ENCODE data around the gene ZNF786.
"Not testable (repeated sequence)": the region's sequence is repeated elsewhere in the genome, so short reads cannot be mapped to it uniquely, and the experiment has no call there.

ZNF786 gene

DNA sequence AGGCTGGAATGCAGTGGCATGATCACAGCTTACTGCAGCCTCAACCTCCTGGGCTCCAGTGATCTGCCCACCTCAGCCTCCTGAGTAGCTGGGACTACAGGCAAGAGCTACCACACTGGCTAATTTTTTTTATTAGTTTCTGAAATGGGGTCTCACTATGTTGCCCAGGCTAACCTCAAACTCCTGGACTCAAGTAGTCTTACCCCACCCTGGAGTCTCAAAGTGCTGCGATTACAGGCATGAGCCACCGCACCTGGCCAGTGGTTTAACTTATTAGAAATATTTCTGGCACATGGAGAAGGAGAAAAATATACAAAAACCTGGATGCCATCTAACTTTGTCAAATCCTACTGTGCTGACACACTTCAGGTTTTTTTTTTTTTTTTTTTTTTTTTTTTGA lies 15.2 kb downstream of the ZNF786 start:
- DNase-seq: no peak

DNA sequence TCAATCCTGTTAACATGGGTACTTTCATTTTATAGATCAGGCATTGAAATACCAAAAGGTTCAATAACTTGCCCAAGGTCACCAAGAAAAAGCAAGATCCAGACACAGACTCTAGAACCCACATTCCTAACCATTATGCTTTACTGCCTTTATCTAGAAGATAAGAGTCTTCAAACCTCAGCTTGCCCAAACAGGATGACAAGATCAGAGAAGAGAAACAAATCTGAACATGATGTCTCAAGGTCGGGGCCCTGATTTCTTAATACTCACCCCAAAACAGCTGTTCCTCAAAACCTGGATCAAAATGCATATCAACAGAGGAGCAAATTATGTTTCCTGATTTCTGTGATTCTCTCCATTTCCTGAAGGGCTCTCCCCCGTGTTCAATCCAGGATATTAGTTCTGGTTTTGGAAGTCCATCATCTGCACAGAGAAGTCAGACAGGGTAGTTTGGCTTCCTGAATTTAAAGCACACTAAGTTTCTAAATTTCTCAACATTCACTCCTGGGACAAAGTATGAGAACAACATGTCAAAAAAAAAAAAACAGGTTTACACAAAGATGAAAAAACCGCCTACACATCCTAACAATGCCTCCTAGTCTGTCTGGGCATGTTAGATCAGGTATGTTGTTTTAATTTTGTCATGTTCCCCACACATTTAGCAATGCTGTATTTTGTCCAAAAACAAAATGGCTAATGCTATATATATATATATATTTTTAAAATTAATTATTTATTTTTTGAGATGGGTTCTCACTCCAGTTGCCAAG lies 16.2 kb downstream of the ZNF786 start:
- DNase-seq: no peak

DNA sequence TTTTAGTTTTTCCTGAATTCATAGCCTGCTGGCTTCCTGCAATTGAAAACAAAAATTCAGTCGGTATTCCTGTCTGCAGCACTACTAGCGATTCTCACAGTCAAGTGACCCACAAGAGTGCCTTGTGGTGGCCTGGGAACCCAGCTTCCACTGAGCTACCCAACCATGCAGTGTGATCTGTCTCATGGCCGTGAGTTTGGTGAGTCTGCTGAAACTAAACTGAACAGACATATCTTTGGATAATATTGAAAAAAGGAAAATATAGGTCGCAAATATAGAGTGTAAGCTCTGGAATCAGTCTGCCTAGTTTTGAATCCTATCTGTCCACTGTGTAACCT lies 18.1 kb downstream of the ZNF786 start:
- no peak for DNase-seq

DNA sequence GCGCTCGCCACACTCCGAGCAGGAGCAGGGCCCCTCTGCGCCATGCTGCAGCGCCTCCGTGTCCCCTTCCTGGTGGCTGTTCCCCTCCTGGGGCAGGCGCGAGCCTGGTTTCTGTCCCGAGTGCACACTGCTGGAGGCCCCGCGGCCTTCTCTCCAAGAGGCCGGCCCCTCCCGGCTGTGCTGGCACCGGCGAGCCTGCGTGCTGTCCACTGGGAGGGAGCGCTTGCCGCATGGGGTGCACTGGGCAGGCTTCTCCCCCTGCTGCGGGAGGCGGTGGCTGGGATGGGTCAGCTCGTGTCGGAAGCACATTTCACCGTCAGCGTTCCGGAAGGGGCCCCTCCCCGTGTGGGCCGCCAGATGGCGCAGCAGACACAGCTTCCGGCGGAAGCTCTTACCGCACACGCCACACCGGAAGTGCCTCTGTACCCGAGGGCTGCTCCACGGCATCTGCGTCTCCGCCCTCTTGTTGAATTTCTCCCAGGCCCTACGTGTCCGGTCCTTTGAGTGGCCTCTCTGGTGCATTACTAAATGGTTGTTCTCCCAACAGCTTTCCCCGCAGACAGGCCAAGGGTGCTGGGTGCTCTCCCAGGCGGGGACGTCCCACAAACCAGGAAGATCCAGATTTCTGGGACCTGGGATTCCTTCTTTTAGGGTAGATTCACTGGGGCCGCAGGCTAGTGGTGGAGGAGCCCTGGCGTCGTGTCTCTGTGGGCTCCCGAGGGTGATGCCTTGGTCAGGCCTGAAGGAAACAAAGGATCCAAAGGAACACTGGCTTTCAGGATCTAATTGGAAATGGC lies 18.7 kb downstream of the ZNF786 start:
- peak; percentile 66 to 72 for DNase-seq

DNA sequence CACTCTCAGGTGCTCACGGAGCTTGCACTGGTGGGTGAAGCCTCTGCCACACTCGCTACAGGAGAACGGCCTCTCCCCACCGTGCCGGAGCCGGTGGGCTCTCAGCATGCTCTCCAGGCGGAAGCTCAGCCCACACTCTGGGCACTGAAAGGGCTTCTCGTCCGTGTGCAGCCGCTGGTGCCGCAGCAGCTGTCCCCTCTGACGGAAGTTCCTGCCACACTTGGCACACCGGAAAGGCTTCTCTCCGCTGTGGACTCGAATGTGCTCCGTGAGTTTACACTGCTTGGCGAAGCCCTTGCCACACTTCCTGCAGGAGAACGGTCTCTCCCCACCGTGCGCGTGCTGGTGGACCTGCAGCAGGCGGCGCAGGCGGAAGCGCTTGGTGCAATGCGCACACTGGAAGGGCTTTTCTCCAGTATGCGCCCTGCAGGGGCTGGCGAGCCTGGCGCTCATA lies 19.3 kb downstream of the ZNF786 start:
- no peak for DNase-seq

DNA sequence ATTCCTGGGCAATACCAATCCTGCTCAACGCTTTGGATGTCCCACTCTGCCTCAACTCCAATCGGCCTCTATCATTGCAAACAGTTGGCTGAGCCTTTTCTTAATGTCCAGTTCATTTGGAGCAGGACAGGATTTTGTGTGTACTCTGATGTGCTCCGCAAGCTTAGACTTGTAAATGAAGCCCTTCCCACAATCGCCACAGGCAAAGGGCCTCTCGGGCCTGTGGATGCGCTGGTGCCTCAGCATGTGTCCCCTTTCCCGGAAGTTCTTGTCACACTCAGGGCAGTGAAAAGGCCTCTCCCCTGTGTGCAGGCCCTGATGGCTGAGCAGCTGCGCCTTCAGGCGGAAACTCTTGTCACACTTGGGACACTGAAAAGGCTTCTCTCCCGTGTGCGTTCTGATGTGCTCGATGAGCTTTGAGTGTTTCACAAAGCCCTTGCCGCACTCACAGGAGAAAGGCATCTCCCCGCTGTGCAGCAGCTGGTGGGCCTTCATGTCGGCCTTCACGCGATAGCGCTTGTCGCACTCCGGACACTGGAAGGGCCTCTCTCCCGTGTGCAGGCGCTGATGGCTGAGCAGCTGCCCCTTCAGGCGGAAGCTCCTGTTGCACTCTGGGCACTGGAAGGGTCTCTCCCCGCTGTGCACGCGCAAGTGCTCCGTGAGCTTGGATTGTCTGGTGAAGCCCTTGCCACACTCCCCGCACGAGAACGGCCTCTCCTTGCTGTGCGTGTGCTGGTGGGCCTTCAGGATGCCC lies 20.0 kb downstream of the ZNF786 start:
- no peak for DNase-seq

DNA sequence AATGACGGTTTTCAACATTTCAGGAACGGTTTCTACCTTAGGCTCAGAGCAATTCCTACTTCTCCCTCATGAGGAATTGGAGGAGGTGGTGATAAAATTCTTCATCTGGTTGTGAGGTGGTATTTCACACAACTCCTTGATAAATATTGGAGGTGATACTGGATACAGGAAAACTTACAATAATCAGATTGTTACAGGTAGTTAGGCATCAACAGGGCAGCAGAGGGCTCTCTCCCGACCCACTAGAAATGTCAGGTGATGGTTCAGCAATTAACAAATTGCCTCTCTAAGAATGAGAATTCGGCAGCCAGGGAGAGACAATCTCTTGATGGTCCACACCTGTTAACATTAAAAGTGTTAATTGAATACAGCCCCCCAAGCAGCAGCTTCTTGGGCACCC lies 22.6 kb downstream of the ZNF786 start:
- DNase-seq: no peak

DNA sequence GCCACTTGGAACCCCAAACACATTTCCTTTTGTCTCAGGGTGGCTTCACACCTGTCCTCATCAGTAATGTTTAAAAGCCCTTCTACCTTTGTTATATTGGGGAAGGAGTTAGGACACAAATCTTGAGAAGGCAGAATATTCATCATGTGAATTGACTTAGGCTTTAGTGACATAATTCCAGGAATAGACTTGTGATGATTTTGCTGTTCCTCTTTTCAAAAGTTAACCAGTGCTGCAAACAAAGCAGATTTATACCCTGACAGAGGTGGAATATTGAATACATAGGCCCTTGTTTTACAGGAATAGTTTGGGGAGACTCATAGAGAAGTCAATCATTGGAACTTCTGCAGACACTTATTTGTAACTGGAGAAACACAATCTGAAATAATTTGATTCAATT lies 27.0 kb downstream of the ZNF786 start:
- DNase-seq: no peak

DNA sequence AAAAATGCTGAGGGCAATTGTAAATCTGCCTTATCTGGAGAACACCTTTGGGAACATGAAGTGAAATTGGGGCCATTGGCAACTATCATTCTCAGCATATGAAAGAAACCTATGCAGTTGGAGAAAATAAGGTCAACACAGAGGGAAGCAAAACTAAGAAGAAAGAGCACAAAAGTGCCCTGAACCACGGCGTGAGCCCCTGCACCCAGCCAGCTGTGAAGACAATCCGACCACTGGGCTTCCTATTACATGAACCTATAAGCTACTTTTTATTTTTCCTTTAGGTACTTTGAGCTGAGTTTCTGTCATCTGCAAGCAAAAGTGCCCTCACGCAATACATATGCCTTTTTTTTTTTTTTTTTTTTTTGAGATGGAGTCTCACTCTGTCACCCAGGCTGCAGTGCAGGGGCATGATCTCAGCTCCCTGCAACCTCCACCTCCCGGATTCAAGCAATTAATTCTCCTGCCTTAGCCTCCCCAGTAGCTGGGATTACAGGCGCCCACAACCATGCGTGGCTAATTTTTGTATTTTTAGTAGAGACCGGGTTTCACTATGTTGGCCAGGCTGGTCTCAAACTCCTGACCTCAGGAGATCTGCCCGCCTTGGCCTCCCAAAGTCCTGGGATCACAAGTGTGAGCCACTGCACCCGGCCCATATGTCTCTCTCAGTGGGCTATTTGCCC lies 28.2 kb downstream of the ZNF786 start:
- not testable (repeated sequence) for DNase-seq

DNA sequence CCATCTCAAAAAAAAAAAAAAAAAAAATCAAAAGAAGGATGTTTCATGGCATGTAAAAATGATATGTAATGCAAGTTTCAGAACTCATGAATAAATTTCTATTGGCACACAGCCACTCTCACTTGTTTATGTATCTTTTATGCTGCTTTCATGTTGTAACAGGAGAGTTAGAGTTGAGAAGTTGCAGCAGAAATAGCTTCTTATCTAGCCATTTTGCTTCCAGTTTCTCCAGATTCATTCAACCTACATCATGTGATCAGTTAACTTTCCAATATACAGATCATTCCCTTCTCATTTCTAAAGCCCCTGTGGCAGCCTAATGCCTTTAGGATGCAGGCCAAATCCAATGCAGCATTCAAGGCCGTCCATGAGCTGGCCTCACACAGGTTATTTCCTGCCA lies 30.4 kb downstream of the ZNF786 start:
- no peak for DNase-seq

DNA sequence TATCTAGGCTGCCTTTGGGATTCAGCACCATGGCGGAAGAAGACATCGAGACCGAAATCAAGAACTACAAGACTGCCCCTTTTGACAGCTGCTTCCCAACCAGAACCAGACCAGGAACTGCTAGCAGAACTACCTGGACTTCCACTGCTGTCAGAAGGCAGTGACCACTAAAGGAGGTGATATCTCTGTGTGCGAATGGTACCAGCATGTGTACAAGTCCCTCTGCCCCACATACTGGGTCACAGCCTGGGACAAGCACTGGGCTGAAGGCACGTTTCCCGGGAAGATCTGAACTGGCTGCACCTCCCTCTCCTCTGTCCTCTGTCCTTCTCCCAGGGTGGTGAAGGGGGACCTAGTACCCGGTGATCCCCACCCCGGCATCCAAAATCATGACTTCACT lies 36.6 kb downstream of the ZNF786 start:
- no peak for DNase-seq

DNA sequence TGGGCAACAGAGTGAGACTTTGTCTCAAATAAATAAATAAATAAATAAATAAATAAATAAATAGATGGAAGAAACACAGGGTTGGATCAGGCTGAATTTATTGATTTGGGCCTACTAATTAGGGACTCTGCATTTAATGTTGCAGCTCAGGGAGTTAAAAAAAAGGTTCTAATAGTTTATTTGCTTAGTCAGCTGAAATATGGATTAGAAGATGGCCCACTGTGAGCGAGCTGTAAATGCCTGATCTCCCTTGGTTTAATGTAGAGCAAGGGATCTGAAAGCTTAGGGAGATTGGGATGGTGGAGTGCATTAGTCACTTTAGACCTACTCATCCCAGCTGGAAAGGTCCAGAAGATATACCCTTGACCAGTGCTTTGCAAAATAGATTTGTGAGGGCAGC lies 37.1 kb downstream of the ZNF786 start:
- no peak for DNase-seq

DNA sequence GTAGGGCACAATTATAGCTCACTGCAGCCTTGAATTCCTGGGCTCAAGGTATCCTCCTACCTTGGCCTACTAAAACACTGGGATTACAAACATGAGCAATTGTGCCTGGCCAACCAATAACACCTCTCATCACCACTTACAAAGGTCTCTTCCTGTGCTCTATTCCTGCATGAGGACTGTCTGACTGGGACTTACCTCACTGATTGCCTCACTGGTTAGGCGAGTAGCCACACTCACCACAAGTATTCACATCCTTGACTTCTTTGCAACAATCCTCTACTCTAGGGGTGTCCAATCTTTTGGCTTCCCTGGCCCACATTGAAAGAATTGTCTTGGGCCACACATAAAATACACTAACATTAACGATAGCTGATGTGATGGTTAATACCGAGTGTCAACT lies 39.6 kb downstream of the ZNF786 start:
- DNase-seq: no peak

DNA sequence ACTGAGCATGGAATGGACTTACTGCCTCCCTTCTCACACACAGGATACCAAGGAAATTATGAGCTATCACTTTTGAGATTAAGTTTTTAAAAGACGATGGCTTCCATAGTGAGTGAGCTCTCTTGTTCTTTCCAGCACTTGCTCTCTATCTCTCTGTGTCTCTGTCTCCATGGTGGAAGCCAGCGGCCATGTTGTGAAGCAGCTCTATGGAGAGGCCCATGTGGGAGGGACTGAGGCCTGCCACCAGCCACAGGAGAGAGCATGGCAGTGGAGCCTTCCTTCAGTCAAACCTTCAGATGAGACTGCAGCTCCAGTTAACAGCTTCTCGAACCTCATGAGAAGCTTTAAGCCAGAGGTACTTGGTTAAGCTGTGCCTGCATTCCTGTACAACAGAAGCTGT lies 41.7 kb downstream of the ZNF786 start:
- no peak for DNase-seq

DNA sequence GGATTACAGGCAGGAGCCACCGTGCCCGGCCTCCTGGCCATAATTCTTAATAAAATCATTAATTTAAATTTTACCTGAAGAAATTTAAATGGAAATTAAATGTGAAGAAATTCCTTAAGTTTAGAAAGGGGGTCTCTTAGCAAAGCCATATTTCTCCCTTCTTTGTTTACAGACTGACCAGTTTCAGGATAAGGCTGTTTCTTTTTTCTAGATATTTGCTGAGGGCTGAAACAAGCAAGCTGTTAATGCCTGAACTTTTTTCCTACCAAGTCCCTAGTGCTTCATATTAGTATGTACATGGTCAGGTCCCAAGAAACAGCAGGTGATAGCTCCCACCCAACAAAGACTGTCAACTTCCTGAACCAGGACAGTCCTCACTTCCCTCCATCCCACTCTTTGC lies 44.1 kb downstream of the ZNF786 start:
- no peak for DNase-seq

DNA sequence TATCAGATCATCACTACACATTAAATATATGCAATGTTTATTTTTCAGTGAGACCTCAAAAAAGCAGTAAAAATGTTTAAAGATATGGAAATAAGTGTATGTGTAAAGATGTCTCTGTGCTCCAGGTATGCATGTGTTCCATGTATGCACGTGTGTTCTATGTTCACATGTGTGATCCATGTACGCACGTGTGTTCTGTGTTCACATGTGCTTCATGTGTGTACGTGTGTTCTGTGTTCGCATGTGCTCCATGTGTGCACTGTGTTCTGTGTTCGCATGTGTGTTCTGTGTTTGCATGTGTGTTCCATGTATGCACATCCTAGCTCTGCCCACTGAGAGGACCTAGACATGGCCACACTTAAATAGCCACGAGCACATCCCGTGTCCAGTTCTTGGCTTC lies 46.6 kb downstream of the ZNF786 start:
- DNase-seq: no peak

DNA sequence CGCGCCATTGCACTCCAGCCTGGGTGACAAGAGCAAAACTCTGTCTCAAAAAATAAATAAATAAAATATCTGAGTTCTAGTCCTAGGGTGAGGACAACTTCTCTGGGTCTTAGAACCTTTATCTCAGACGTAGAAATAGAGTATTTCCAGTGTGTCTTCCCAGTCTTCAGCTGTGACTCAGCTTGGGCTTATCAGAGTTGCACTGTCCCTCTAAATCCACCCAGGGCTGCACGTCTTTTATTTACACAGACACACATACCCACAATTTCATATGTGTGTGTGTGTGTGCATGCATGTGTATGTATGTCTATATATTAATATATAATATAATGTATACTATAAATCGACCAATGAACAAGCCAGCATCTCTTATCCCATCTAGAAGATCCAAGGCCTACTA lies 49.2 kb downstream of the ZNF786 start:
- no peak for DNase-seq

DNA sequence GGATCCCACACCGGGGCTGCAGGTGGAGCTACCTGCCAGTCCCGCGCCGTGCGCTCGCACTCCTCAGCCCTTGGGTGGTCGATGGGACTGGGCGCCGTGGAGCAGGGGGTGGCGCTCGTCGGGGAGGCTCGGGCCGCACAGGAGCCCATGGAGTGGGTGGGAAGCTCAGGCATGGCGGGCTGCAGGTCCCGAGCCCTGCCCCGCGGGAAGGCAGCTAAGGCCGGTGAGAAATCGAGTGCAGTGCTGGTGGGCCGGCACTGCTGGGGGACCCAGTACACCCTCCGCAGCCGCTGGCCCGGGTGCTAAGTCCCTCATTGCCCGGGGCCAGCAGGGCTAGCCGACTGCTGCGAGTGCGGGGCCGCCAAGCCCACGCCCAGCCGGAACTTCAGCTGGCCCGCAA lies 51.9 kb downstream of the ZNF786 start:
- not testable (repeated sequence) for DNase-seq

DNA sequence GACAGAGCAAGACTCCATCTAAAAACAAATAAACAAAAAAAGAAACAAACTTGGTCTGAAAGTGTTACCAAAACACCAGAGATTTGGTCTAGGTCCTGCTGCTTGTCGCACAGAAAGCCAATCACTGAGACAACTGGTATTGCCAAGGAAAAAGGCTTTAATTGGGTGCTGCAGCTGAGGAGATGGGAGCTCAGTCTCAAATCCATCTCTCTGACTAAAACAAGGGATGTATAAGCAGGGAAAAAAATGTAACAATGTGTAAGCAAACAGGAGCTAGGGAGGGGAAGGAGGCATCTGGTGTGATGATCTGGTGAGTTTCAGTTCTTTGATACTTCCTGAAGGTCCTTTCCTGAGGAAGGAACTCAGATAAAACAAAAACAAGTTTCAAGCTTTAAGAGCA lies 53.8 kb downstream of the ZNF786 start:
- DNase-seq: no peak

DNA sequence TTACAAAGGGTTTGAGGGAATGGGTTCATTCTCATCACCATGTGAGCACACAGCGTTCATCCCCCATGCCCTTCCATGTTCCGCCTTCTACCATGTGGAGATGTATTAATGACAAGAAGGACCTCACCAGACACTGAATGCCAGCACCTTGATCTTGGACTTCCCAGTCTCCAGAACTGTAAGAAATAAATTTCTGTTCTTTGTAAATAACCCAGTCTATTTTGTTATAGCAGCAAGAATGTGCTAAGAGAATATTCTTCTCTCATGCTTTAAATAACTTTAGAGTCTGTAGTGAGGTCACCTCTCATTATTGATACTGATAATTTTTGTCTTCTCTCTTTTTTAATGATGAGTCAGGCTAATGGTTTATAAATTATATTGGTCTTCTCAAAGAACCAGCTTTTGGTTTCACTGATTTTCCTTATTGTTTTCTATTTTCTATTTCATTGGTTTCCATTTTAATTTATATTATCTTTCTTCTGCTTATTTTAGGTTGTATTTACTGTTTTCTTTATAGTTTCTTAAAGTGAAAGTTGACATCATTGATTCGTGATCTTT lies 59.1 kb downstream of the ZNF786 start:
- DNase-seq: no peak

DNA sequence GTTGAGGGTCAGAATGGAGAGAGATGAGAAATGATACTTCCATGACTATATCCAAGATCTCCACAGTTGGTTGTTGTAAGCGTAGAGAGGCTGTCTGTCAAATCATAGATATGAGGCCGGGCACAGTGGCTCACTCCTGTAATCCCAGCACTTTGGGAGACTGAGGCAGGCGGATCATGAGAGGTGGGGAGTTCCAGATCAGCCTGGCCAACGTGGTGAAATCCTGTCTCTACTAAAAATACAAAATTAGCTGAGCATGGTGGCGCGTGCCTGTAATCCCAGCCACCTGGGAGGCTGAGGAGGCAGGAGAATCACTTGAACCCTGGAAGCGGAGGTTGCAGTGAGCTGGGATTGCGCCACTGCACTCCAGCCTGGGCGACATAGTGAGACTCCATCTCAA lies 60.1 kb downstream of the ZNF786 start:
- DNase-seq: not testable (repeated sequence)

DNA sequence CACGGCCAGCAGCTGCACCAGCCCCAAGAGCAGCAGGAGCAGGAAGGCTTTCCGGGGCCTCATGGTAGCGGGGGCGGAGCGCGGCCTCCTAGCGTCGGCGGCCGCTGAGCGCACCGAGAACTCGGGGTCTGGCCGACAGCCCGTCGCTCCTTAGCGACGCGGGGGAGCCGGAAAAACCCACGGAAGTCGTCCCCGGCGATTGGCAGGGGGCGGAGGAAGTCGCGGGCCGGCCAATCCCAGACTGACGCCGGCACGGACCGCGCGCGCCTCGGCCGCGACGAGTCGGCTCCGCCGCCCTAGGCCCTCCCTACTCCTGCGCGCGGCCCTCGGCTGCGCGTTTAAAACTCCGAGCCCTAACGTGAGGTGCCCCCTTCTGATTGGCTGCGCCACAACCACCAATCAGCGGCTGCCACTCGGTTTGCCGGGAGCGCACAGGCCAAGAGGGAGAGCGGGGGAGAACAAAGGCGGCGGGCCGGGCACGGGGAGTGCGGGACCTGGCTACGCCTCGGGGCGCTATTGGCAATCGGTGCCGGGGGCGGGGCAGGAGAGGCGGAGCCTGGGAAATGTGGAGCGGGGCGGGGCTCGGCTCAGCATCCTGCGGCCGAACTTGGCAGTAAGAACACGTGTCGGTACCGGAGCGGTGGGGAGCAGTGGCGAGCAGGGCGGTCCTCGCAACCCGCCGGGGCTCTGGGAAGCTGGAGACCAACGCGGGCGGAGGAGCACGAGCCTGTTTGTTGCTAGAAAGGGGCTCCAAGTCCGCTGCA lies 62.0 kb downstream of the ZNF786 start, which contains the start of gene PDIA4:
PDIA4 (minus strand) TSS at position 160 of the 764 bp plus-strand sequence; CDS start at position 63, 97 bp downstream.
- DNase-seq: peak; percentile 99 to 100
